Fibroblast of pulmonary artery (primary cell): Measurements from ENCODE around the gene EYS.

ENCODE experiments used
- DNase-seq: peaks from one replicate; pipeline ENCODE4 v3.0.0-alpha.2; 2010; ENCODE audit warnings: low read depth
- H3K4me3 ChIP-seq: replicated peaks from 2 replicates; pipeline ENCODE4 v1.5.1; 2011; ENCODE audit warnings: low read depth, mild to moderate bottlenecking, control low read depth, low read length, moderate library complexity
- CTCF ChIP-seq: IDR thresholded peaks from 2 replicates; pipeline ENCODE4 v1.5.1; 2011; ENCODE audit warnings: mild to moderate bottlenecking, control low read depth, low read length, inconsistent platforms; ENCODE audit errors: missing control alignments

Gene EYS

GRCh38 chr6:64714073-64714472 lies 993.0 kb downstream of the EYS start:
- TF ChIP-seq CTCF: no peak
- H3K4me3 ChIP-seq: no peak overlapping the region
- no peak for DNase-seq

- no peak for DNase-seq
- no peak for TF ChIP-seq CTCF
- no peak overlapping the region for H3K4me3 ChIP-seq
These were observed 993.9 kb downstream of the EYS start for GRCh38 chr6:64713175-64713574.

GRCh38 chr6:64712606-64713005 lies 994.4 kb downstream of the EYS start:
- no peak for TF ChIP-seq CTCF
- no peak overlapping the region for H3K4me3 ChIP-seq
- peak; percentile 43 for DNase-seq

GRCh38 chr6:64703922-64704321 lies 1003.1 kb downstream of the EYS start:
- no peak overlapping the region for H3K4me3 ChIP-seq
- TF ChIP-seq CTCF: no peak
- DNase-seq: no peak

- no peak for TF ChIP-seq CTCF
- DNase-seq: no peak
- no peak overlapping the region for H3K4me3 ChIP-seq
These were observed 1011.0 kb downstream of the EYS start for GRCh38 chr6:64696053-64696452.

- no peak overlapping the region for H3K4me3 ChIP-seq
- TF ChIP-seq CTCF: no peak
- DNase-seq: no peak
These were observed 1012.7 kb downstream of the EYS start for GRCh38 chr6:64694356-64694755.

GRCh38 chr6:64691064-64691463 lies 1016.0 kb downstream of the EYS start:
- DNase-seq: no peak
- TF ChIP-seq CTCF: no peak
- H3K4me3 ChIP-seq: no peak overlapping the region
